ENCODE measurements around the gene ZSCAN4. TPM values are rescaled to one million over a fixed set of nuclear protein-coding genes. Genes with fewer than 3 reads are reported as not detected.

ZSCAN4 gene
- total RNA-seq, 1 donor from 2014 or later, result not detected

- Mint-ChIP-seq H3K27me3 (ENCODE audit: low read depth) (no peaks in the 10 kb centered on the region), H3K9me3 (peaks cover 68% of the 10 kb centered on the region), H3K4me1 (ENCODE audit: low read depth) (no peaks in the 10 kb centered on the region)
Observed at GRCh38 chr19:57655443-57655842, 13.3 kb upstream of the ZSCAN4 start.

GRCh38 chr19:57656346-57656745 lies 12.4 kb upstream of the ZSCAN4 start:
- intact Hi-C loops (cut with micrococcal nuclease), result no loop called here
- H3K27ac Mint-ChIP-seq, result no peak overlapping the region
- peaks cover 4% of the 10 kb centered on the region for H3K36me3 Mint-ChIP-seq (ENCODE audit: low read depth)
- H3K4me3 Mint-ChIP-seq (ENCODE audit: low read depth), result no peak overlapping the region
- H3K27me3 Mint-ChIP-seq (ENCODE audit: low read depth), result no peaks in the 10 kb centered on the region
- no peaks in the 10 kb centered on the region for H3K4me1 Mint-ChIP-seq (ENCODE audit: low read depth)
- peaks cover 69% of the 10 kb centered on the region for H3K9me3 Mint-ChIP-seq
- no peak for DNase-seq (ENCODE audit: low spot score)

More at GRCh38 chr19:57655443-57655842, 13.3 kb upstream of the ZSCAN4 start:
- Mint-ChIP-seq H3K36me3 (ENCODE audit: low read depth) (peaks cover 4% of the 10 kb centered on the region), H3K27ac (no peak overlapping the region), H3K4me3 (ENCODE audit: low read depth) (no peak overlapping the region)
- no peak for DNase-seq (ENCODE audit: low spot score)
- intact Hi-C loops (cut with micrococcal nuclease), result no loop called here

- Mint-ChIP-seq H3K36me3 (ENCODE audit: low read depth) (no peaks in the 10 kb centered on the region), H3K27ac (no peak overlapping the region), H3K4me3 (ENCODE audit: low read depth) (peak overlapping the region; percentile 79), H3K9me3 (peaks cover 17% of the 10 kb centered on the region), H3K27me3 (ENCODE audit: low read depth) (peaks cover 9% of the 10 kb centered on the region), H3K4me1 (ENCODE audit: low read depth) (no peaks in the 10 kb centered on the region)
- intact Hi-C loops (cut with micrococcal nuclease), result no loop called here
- DNase-seq (ENCODE audit: low spot score), result no peak
Observed at GRCh38 chr19:57664269-57665127, 4.2 kb upstream of the ZSCAN4 start.

- intact Hi-C loops (cut with micrococcal nuclease), result no loop called here
- H3K9me3 Mint-ChIP-seq, result peaks cover 13% of the 10 kb centered on the region
- no peak overlapping the region for H3K27ac Mint-ChIP-seq
- peak overlapping the region; percentile 21 for H3K4me3 Mint-ChIP-seq (ENCODE audit: low read depth)
- H3K4me1 Mint-ChIP-seq (ENCODE audit: low read depth), result no peaks in the 10 kb centered on the region
- no peaks in the 10 kb centered on the region for H3K36me3 Mint-ChIP-seq (ENCODE audit: low read depth)
- peaks cover 9% of the 10 kb centered on the region for H3K27me3 Mint-ChIP-seq (ENCODE audit: low read depth)
- no peak for DNase-seq (ENCODE audit: low spot score)
Observed at GRCh38 chr19:57665261-57665806, 3.4 kb upstream of the ZSCAN4 start.

GRCh38 chr19:57667228-57667627 lies 1.5 kb upstream of the ZSCAN4 start:
- H3K4me3 Mint-ChIP-seq (ENCODE audit: low read depth), result no peak overlapping the region
- H3K9me3 Mint-ChIP-seq, result peaks cover 16% of the 10 kb centered on the region
- no peak overlapping the region for H3K27ac Mint-ChIP-seq
- no peaks in the 10 kb centered on the region for H3K4me1 Mint-ChIP-seq (ENCODE audit: low read depth)
- no peaks in the 10 kb centered on the region for H3K36me3 Mint-ChIP-seq (ENCODE audit: low read depth)
- no peak for DNase-seq (ENCODE audit: low spot score)
- intact Hi-C loops (cut with micrococcal nuclease), result no loop called here
- peaks cover 9% of the 10 kb centered on the region for H3K27me3 Mint-ChIP-seq (ENCODE audit: low read depth)

- Mint-ChIP-seq H3K27me3 (ENCODE audit: low read depth) (no peaks in the 10 kb centered on the region), H3K36me3 (ENCODE audit: low read depth) (no peaks in the 10 kb centered on the region), H3K4me3 (ENCODE audit: low read depth) (no peak overlapping the region), H3K27ac (no peak overlapping the region), H3K4me1 (ENCODE audit: low read depth) (no peaks in the 10 kb centered on the region), H3K9me3 (peaks cover 27% of the 10 kb centered on the region)
- intact Hi-C loops (cut with micrococcal nuclease), result no loop called here
- no peak for DNase-seq (ENCODE audit: low spot score)
Observed at GRCh38 chr19:57671124-57671895, 2.6 kb downstream of the ZSCAN4 start.

- Mint-ChIP-seq H3K4me3 (ENCODE audit: low read depth) (no peak overlapping the region), H3K36me3 (ENCODE audit: low read depth) (no peaks in the 10 kb centered on the region), H3K27me3 (ENCODE audit: low read depth) (no peaks in the 10 kb centered on the region), H3K4me1 (ENCODE audit: low read depth) (no peaks in the 10 kb centered on the region), H3K27ac (no peak overlapping the region), H3K9me3 (peaks cover 33% of the 10 kb centered on the region)
- intact Hi-C loops (cut with micrococcal nuclease), result no loop called here
- DNase-seq (ENCODE audit: low spot score), result no peak
Observed at GRCh38 chr19:57672466-57672865, 3.7 kb downstream of the ZSCAN4 start.

GRCh38 chr19:57675881-57676280 lies 7.1 kb downstream of the ZSCAN4 start:
- Mint-ChIP-seq H3K36me3 (ENCODE audit: low read depth) (peaks cover 4% of the 10 kb centered on the region), H3K9me3 (peaks cover 35% of the 10 kb centered on the region), H3K4me1 (ENCODE audit: low read depth) (no peaks in the 10 kb centered on the region), H3K27me3 (ENCODE audit: low read depth) (no peaks in the 10 kb centered on the region), H3K4me3 (ENCODE audit: low read depth) (no peak overlapping the region), H3K27ac (no peak overlapping the region)
- DNase-seq (ENCODE audit: low spot score), result no peak
- intact Hi-C loops (cut with micrococcal nuclease), result no loop called here

- DNase-seq (ENCODE audit: low spot score), result no peak
- Mint-ChIP-seq H3K4me1 (ENCODE audit: low read depth) (peaks cover 22% of the 10 kb centered on the region), H3K27me3 (ENCODE audit: low read depth) (no peaks in the 10 kb centered on the region), H3K9me3 (peaks cover 64% of the 10 kb centered on the region), H3K36me3 (ENCODE audit: low read depth) (peaks cover 63% of the 10 kb centered on the region), H3K4me3 (ENCODE audit: low read depth) (peak overlapping the region; percentile 93), H3K27ac (peak overlapping the region; percentile 85)
- intact Hi-C loops (cut with micrococcal nuclease), result loop anchor here (5.0 kb wide), 2 partner anchors 85 to 320 kb away; partner anchors contain the start of genes ZNF530 and ZNF606
Observed at GRCh38 chr19:57682226-57682766, 13.6 kb downstream of the ZSCAN4 start.

GRCh38 chr19:57686727-57687126 lies 18.0 kb downstream of the ZSCAN4 start:
- Mint-ChIP-seq H3K4me3 (ENCODE audit: low read depth) (no peak overlapping the region), H3K27ac (no peak overlapping the region), H3K9me3 (peaks cover 88% of the 10 kb centered on the region), H3K4me1 (ENCODE audit: low read depth) (peaks cover 18% of the 10 kb centered on the region), H3K27me3 (ENCODE audit: low read depth) (no peaks in the 10 kb centered on the region), H3K36me3 (ENCODE audit: low read depth) (peaks cover 87% of the 10 kb centered on the region)
- no peak for DNase-seq (ENCODE audit: low spot score)
- intact Hi-C loops (cut with micrococcal nuclease), result no loop called here

GRCh38 chr19:57687363-57688010 lies 18.8 kb downstream of the ZSCAN4 start:
- no peaks in the 10 kb centered on the region for H3K27me3 Mint-ChIP-seq (ENCODE audit: low read depth)

GRCh38 chr19:57688011-57688763 lies 19.5 kb downstream of the ZSCAN4 start:
- H3K4me1 Mint-ChIP-seq (ENCODE audit: low read depth), result peaks cover 6% of the 10 kb centered on the region
- intact Hi-C loops (cut with micrococcal nuclease), result no loop called here
- peaks cover 88% of the 10 kb centered on the region for H3K9me3 Mint-ChIP-seq
- peaks cover 78% of the 10 kb centered on the region for H3K36me3 Mint-ChIP-seq (ENCODE audit: low read depth)
- no peaks in the 10 kb centered on the region for H3K27me3 Mint-ChIP-seq (ENCODE audit: low read depth)
- DNase-seq (ENCODE audit: low spot score), result no peak
- H3K4me3 Mint-ChIP-seq (ENCODE audit: low read depth), result no peak overlapping the region
- no peak overlapping the region for H3K27ac Mint-ChIP-seq

More at GRCh38 chr19:57687363-57688010, 18.8 kb downstream of the ZSCAN4 start:
- H3K36me3 Mint-ChIP-seq (ENCODE audit: low read depth), result peaks cover 79% of the 10 kb centered on the region
- no peak overlapping the region for H3K4me3 Mint-ChIP-seq (ENCODE audit: low read depth)
- no peak for DNase-seq (ENCODE audit: low spot score)
- peaks cover 13% of the 10 kb centered on the region for H3K4me1 Mint-ChIP-seq (ENCODE audit: low read depth)
- no peak overlapping the region for H3K27ac Mint-ChIP-seq
- peaks cover 89% of the 10 kb centered on the region for H3K9me3 Mint-ChIP-seq
- intact Hi-C loops (cut with micrococcal nuclease), result no loop called here

Data from activated T-helper 2 cell treated with anti-CD3 and anti-CD28 coated beads, Interferon-gamma antibody, Interleukin-2, Interleukin-4, amounts not matched to agents 10 μg/mL and 5 μg/mL and 100 μg/mL, durations not matched to agents 14 hours and 24 hours and 36 hours (primary cell).